Endothelial cell of umbilical vein (primary cell): ENCODE measurements around the gene SLC16A4. TPM values are rescaled to one million over a fixed set of nuclear protein-coding genes. Genes with fewer than 3 reads are reported as not detected.

Experiments
- BruUV-seq: library from RNA; stranded (reverse); fragments of 400-500 nt; replicated peaks from 2 replicates; lab custom pipeline; 2021; lab: Mats Ljungman, UMichigan
- CTCF ChIA-PET: fragments of 300-600, 350-600 bp; sonication (Branson Sonifier 250); formaldehyde crosslinking; loops from one replicate; lab custom pipeline; 2021; ENCODE audit warnings: antibody characterized with exemption, inconsistent platforms; lab: Charles Lee
- POLR2A ChIA-PET: fragments of 300-600, 350-600 bp; sonication (Branson Sonifier 250); formaldehyde crosslinking; loops from one replicate; lab custom pipeline; 2021; ENCODE audit warnings: antibody characterized with exemption, inconsistent platforms; lab: Charles Lee
- DNase-seq: peaks from one replicate; pipeline ENCODE4 v3.0.0-alpha.2; 2011; ENCODE audit warnings: low read depth, low spot score
- FAIRE-seq: peaks from 2 replicates; lab custom pipeline; 2011; peaks lifted over from hg19 to GRCh38; lab: Jason Lieb, UNC
- H2AFZ ChIP-seq: 2 replicates; pipeline ENCODE4 v1.6.0; 2012; ENCODE audit warnings: low read depth, low read length, control low read depth, inconsistent platforms
- H3K27ac ChIP-seq: 2 replicates; pipeline ENCODE4 v1.5.1; 2011; ENCODE audit warnings: low read depth, mild to moderate bottlenecking, control low read depth, low read length, moderate library complexity; ENCODE audit not compliant: insufficient read depth
- H3K27me3 ChIP-seq, 2 experiments: 2 replicates each; pipeline versions ENCODE4 v1.6.0 to v1.6.1; 2011; ENCODE audit warnings: low read length in 2 of 2, mixed read lengths in 1 of 2; ENCODE audit not compliant: control insufficient read depth in 2 of 2, insufficient read depth in 2 of 2
- H3K36me3 ChIP-seq, 2 experiments: 2 replicates in 1 of 2; 3 replicates in 1 of 2; pipeline ENCODE4 v1.5.1; 2011; ENCODE audit warnings: low read length in 2 of 2, mild to moderate bottlenecking in 1 of 2, moderate library complexity in 1 of 2; ENCODE audit not compliant: control insufficient read depth in 2 of 2, insufficient read depth in 2 of 2; ENCODE audit errors: extremely low read depth in 1 of 2
- H3K4me1 ChIP-seq: 3 replicates; pipeline ENCODE4 v1.5.1; 2011; ENCODE audit warnings: mild to moderate bottlenecking, low read length; ENCODE audit not compliant: control insufficient read depth, insufficient read depth; ENCODE audit errors: extremely low read depth
- H3K4me2 ChIP-seq: 2 replicates; pipeline ENCODE4 v1.6.1; 2011; ENCODE audit warnings: low read length, control low read depth, mixed read lengths; ENCODE audit not compliant: insufficient read depth
- H3K4me3 ChIP-seq, 3 experiments: fragments of 200-600 bp in 1 of 3; sonication (generic), shearing (Covaris generic) in 1 of 3; replicated peaks in 1 of 3; 2 replicates each; pipeline ENCODE4 v1.5.1; 2011 to 2016; ENCODE audit warnings: control low read depth in 3 of 3, low read length in 3 of 3, mild to moderate bottlenecking in 2 of 3, inconsistent platforms in 1 of 3, low read depth in 1 of 3, moderate library complexity in 1 of 3; ENCODE audit not compliant: insufficient read depth in 1 of 3
- H3K79me2 ChIP-seq: 2 replicates; pipeline ENCODE4 v1.6.0; 2012; ENCODE audit warnings: low read length, inconsistent platforms; ENCODE audit not compliant: control insufficient read depth, insufficient read depth
- H3K9ac ChIP-seq: replicated peaks from 2 replicates; pipeline ENCODE3; 2011; ENCODE audit warnings: low read length, control low read depth; ENCODE audit not compliant: insufficient read depth; ENCODE audit errors: extremely low read depth
- H3K9me1 ChIP-seq: replicated peaks from 3 replicates; pipeline ENCODE4 v1.6.0; 2011; ENCODE audit warnings: mild to moderate bottlenecking, low read length; ENCODE audit not compliant: control insufficient read depth, insufficient read depth; ENCODE audit errors: extremely low read depth
- H3K9me3 ChIP-seq: replicated peaks from 2 replicates; pipeline ENCODE4 v1.5.1; 2012; ENCODE audit warnings: low read length, inconsistent platforms; ENCODE audit not compliant: control insufficient read depth, insufficient read depth
- H4K20me1 ChIP-seq: replicated peaks from 2 replicates; pipeline ENCODE3; 2011; ENCODE audit warnings: mild to moderate bottlenecking, low read length; ENCODE audit not compliant: control insufficient read depth, insufficient read depth; ENCODE audit errors: extremely low read depth
- CTCF ChIP-seq, 2 donors: IDR thresholded peaks; 1 replicate in 1 of 2; 2 replicates in 1 of 2; pipeline ENCODE4 v1.5.1; 2011; ENCODE audit warnings: low read length in 2 of 2, mild to moderate bottlenecking in 2 of 2, moderate library complexity in 2 of 2, control low read depth in 1 of 2, inconsistent platforms in 1 of 2, low read depth in 1 of 2; ENCODE audit not compliant: insufficient read depth in 1 of 2; ENCODE audit errors: extremely low read depth in 1 of 2
- EZH2 ChIP-seq: IDR thresholded peaks from 2 replicates; pipeline ENCODE4 v1.6.1; 2012; ENCODE audit warnings: borderline replicate concordance, low read depth, mild to moderate bottlenecking, moderate library complexity, low read length, inconsistent platforms; ENCODE audit not compliant: severe bottlenecking
- FOS ChIP-seq: IDR thresholded peaks from 2 replicates; pipeline ENCODE4 v1.6.1; 2011; ENCODE audit warnings: mild to moderate bottlenecking, low read length, moderate library complexity, borderline replicate concordance; ENCODE audit not compliant: insufficient read depth
- GATA2 ChIP-seq: IDR thresholded peaks from 2 replicates; pipeline ENCODE4 v1.7.0; 2011; ENCODE audit warnings: low read depth, mild to moderate bottlenecking, moderate library complexity, mixed read lengths, low read length; ENCODE audit not compliant: insufficient read length, insufficient read depth
- JUN ChIP-seq: IDR thresholded peaks from 2 replicates; pipeline ENCODE4 v1.6.1; 2011; ENCODE audit warnings: borderline replicate concordance, low read depth; ENCODE audit not compliant: insufficient read length, insufficient read depth
- MAX ChIP-seq: IDR thresholded peaks from 2 replicates; pipeline ENCODE4 v1.6.1; 2011; ENCODE audit not compliant: insufficient read depth, insufficient read length
- MYC ChIP-seq: IDR thresholded peaks from one replicate; pipeline ENCODE4 v1.6.1; 2011; ENCODE audit warnings: mild to moderate bottlenecking, low read depth, low read length
- POLR2A ChIP-seq: IDR thresholded peaks from 2 replicates; pipeline ENCODE4 v1.6.1; 2012; ENCODE audit warnings: low read depth, mild to moderate bottlenecking, control low read depth, low read length
- POLR2AphosphoS5 ChIP-seq: IDR thresholded peaks from 2 replicates; pipeline ENCODE4 v1.6.1; 2012; ENCODE audit warnings: low read depth, mild to moderate bottlenecking, control low read depth, low read length, moderate library complexity; ENCODE audit not compliant: insufficient read depth
- dilution Hi-C: fragments of 300-500 bp; cut with MboI; formaldehyde crosslinking; loops from one replicate; pipeline ENCODE4 v1.15.0; 2019; ENCODE audit warnings: low sequenced_read_pairs; ENCODE audit not compliant: extremely low pct_ligation_motif_present
- intact Hi-C: fragments of 100-400 bp; cut with micrococcal nuclease; formaldehyde crosslinking; loops from one replicate; pipeline ENCODE4 v1.10.0; 2022
- polyA plus RNA-seq, 4 experiments: library from polyadenylated mRNA; depleted of rRNA in 3 of 4; stranded (reverse) in 3 of 4; unstranded in 1 of 4; fragments of >200 nt; gene quantifications; 2 replicates each; pipeline versions ENCODE4 v1.2.1 to v1.2.3, GENCODE V29; 2011 to 2012; ENCODE audit warnings: missing spikeins in 1 of 4
- total RNA-seq: library from RNA; stranded (reverse); gene quantifications from 2 replicates; pipeline ENCODE4 v1.2.3, GENCODE V29; 2021

The SLC16A4 gene
- total and polyA plus RNA-seq, 2 donors (not counting 3 experiments of a cell fraction or from before 2014, with no cell fraction given), result 2.8 to 7.2 TPM

- no peak for DNase-seq
- FAIRE-seq, result no peak
- H3K27ac ChIP-seq, result no peak overlapping the region
- H3K9ac ChIP-seq, result no peak overlapping the region
- TF ChIP-seq MAX, result no peak
- TF ChIP-seq POLR2AphosphoS5, result no peak
- no peak for TF ChIP-seq EZH2
- TF ChIP-seq GATA2, result no peak
- TF ChIP-seq FOS, result no peak
- TF ChIP-seq MYC, result no peak
- no peak for TF ChIP-seq POLR2A
- TF ChIP-seq CTCF (IDR thresholded peaks at IDR 0.05; ENCODE audit: extremely low read depth in 1 of 2, insufficient read depth in 1 of 2, low read depth in 1 of 2, low read length in 2 of 2), result no peak
- TF ChIP-seq JUN, result no peak
- POLR2A ChIA-PET, result no interaction called here
- H3K79me2 ChIP-seq, result no peaks in the 10 kb centered on the region
- H2AFZ ChIP-seq, result no peak overlapping the region
- intact Hi-C loops (no loop called here), dilution Hi-C loops (no loop called here)
- BruUV-seq, result no TSS peak
- CTCF ChIA-PET, result interaction anchor here (1.1 kb wide), 1 partner anchor 117 kb away, joined by 4 read pairs; no protein-coding TSS in a partner anchor
- no peak overlapping the region for H3K4me3 ChIP-seq
- H3K36me3 ChIP-seq, result no peaks in the 10 kb centered on the region
- peaks cover 4% of the 10 kb centered on the region for H3K4me1 ChIP-seq
- H4K20me1 ChIP-seq, result no peaks in the 10 kb centered on the region
- H3K9me3 ChIP-seq, result no peaks in the 10 kb centered on the region
- no peaks in the 10 kb centered on the region for H3K27me3 ChIP-seq
- no peaks in the 10 kb centered on the region for H3K9me1 ChIP-seq
- no peak overlapping the region for H3K4me2 ChIP-seq
Measured at GRCh38 chr1:110324667-110325066, 66.2 kb downstream of the SLC16A4 start.
